Activated CD8-positive, alpha-beta T cell treated with anti-CD3 and anti-CD28 coated beads for 36 hours (primary cell): ENCODE data around the gene PIK3AP1. TPM values are rescaled to one million over a fixed set of nuclear protein-coding genes. Genes with fewer than 3 reads are reported as not detected.

Experiments used
- ATAC-seq: fragments of 200-7000 bp; cut with Tn5 transposase; one replicate; pipeline ENCODE4 v1.10.0; 2021; ENCODE audit warnings: mild to moderate bottlenecking, moderate library complexity
- CTCF ChIA-PET: fragments of 350-600 bp; sonication (Branson Sonifier 250); formaldehyde crosslinking; loops from one replicate; lab custom pipeline; 2021; ENCODE audit warnings: antibody characterized with exemption; lab: Charles Lee
- POLR2A ChIA-PET: fragments of 350-600 bp; sonication (Branson Sonifier 250); formaldehyde crosslinking; loops from one replicate; lab custom pipeline; 2021; ENCODE audit warnings: antibody characterized with exemption; lab: Charles Lee
- DNase-seq: peaks from one replicate; pipeline ENCODE4 v3.0.0-alpha.2; 2020
- H3K27ac Mint-ChIP-seq: one replicate; pipeline ENCODE4 v1.8.0; 2021; ENCODE audit warnings: mild to moderate bottlenecking, mixed read lengths
- H3K27me3 Mint-ChIP-seq: one replicate; pipeline ENCODE4 v1.8.0; 2021; ENCODE audit warnings: mixed read lengths
- H3K36me3 Mint-ChIP-seq: one replicate; pipeline ENCODE4 v1.8.0; 2021; ENCODE audit warnings: low read depth, mixed read lengths
- H3K4me1 Mint-ChIP-seq: one replicate; pipeline ENCODE4 v1.8.0; 2021; ENCODE audit warnings: low read depth, mixed read lengths
- H3K4me3 Mint-ChIP-seq: one replicate; pipeline ENCODE4 v1.8.0; 2021; ENCODE audit warnings: mild to moderate bottlenecking, moderate library complexity, mixed read lengths
- H3K9me3 Mint-ChIP-seq: one replicate; pipeline ENCODE4 v1.8.0; 2021; ENCODE audit warnings: mixed read lengths
- intact Hi-C: fragments of 100-400 bp; cut with micrococcal nuclease; formaldehyde crosslinking; loops from one replicate; pipeline ENCODE4 v1.10.0; 2022
- total RNA-seq, 2 experiments: library from RNA; stranded (reverse); gene quantifications; one replicate each; pipeline ENCODE4 v1.2.3, GENCODE V29; 2021
- TF ChIP-seq, protein P1 (sequence below): fragments of 200-600 bp; IDR thresholded peaks from one replicate; pipeline ENCODE4 v1.8.0; 2022; ENCODE audit warnings: antibody characterized with exemption, mild to moderate bottlenecking

PIK3AP1 gene
- total RNA-seq, 2 experiments from 2014 or later = 4.1 to 4.7 TPM

DNA sequence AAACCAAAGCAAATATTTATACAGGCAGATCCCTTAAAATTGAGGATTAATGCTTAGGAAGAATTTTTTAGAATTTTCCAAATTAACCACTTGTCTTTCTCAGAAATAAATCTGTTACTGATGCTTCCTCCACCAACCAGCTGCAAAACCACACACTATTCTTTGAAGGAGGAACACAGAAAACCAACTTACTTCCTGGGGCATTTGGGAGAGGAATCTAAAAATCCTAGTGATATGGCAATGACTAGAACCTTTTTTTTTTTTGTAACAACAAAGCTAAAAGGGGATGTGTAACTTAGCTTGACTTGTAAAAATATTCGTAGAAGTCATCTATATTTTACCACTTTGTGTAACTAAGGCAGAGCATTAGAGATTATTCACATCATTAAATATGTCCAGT is 128.4 kb downstream of the PIK3AP1 start:
- Mint-ChIP-seq H3K4me3 (no peak overlapping the region), H3K9me3 (no peaks in the 10 kb centered on the region), H3K36me3 (peaks cover 3% of the 10 kb centered on the region), H3K27me3 (no peaks in the 10 kb centered on the region), H3K27ac (no peak overlapping the region), H3K4me1 (peaks cover 10% of the 10 kb centered on the region)
- ChIA-PET POLR2A (no interaction called here), CTCF (interaction anchor here (1.2 to 1.4 kb wide), 2 partner anchors 49 to 217 kb away, joined by 4 to 7 read pairs; no protein-coding TSS in a partner anchor)
- intact Hi-C loops = no loop called here
- TF ChIP-seq, protein P1, sequence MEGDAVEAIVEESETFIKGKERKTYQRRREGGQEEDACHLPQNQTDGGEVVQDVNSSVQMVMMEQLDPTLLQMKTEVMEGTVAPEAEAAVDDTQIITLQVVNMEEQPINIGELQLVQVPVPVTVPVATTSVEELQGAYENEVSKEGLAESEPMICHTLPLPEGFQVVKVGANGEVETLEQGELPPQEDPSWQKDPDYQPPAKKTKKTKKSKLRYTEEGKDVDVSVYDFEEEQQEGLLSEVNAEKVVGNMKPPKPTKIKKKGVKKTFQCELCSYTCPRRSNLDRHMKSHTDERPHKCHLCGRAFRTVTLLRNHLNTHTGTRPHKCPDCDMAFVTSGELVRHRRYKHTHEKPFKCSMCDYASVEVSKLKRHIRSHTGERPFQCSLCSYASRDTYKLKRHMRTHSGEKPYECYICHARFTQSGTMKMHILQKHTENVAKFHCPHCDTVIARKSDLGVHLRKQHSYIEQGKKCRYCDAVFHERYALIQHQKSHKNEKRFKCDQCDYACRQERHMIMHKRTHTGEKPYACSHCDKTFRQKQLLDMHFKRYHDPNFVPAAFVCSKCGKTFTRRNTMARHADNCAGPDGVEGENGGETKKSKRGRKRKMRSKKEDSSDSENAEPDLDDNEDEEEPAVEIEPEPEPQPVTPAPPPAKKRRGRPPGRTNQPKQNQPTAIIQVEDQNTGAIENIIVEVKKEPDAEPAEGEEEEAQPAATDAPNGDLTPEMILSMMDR = no peak
- ATAC-seq = no peak
- no peak for DNase-seq

DNA sequence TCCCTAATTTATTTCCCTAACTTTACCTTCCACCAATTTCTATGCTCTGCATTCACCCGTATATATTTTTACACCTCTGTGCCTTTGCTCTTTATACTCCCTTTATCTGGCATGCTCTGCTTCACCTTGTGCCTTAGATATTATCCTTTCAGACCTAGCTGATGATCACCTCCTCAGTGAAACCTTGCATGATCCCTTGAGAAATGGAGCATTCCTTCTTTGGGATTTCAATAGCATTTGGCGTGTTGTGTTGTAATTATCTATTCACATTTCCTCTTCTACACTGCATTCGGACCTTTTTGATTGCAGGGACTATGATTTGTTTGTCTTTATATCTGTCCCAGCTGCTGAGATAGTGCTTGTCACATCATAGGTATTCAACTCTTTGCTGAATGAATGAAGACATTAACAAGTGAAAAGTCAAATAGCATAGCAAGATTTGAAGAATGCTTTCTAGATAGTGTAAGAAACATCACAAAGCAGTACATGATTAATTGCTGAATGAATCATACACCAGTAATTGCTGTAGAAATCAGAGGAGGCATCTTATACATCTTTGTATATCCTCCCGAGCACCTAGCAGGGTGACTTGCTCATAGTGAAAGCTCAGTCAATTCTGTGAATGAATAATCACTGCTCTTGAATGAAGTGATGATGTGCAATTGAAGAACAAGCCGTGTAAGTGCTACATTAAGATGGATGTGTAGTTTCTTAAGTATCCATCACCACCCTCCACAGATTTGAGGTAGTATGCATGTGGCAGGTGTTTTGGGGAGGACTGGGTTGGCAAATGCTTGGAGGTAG is 131.5 kb downstream of the PIK3AP1 start:
- ChIA-PET CTCF (no interaction called here), POLR2A (interaction anchor here (1.1 kb wide), 1 partner anchor 22 kb away, joined by 3 read pairs; no protein-coding TSS in a partner anchor)
- Mint-ChIP-seq H3K4me3 (no peak overlapping the region), H3K27me3 (no peaks in the 10 kb centered on the region), H3K27ac (no peak overlapping the region), H3K9me3 (no peaks in the 10 kb centered on the region), H3K36me3 (peaks cover 11% of the 10 kb centered on the region), H3K4me1 (peaks cover 24% of the 10 kb centered on the region)
- intact Hi-C loops = no loop called here
- DNase-seq = peak; percentile 59
- peak; percentile 71 for ATAC-seq
- TF ChIP-seq, protein P1 = no peak

- Mint-ChIP-seq H3K27me3 (no peaks in the 10 kb centered on the region), H3K36me3 (peaks cover 13% of the 10 kb centered on the region), H3K27ac (no peak overlapping the region), H3K4me3 (no peak overlapping the region), H3K4me1 (peaks cover 31% of the 10 kb centered on the region), H3K9me3 (no peaks in the 10 kb centered on the region)
- ChIA-PET CTCF (no interaction called here), POLR2A (interaction anchor here (0.5 to 1.0 kb wide), 2 partner anchors 62 to 176 kb away, joined by 3 to 4 read pairs; no protein-coding TSS in a partner anchor)
- DNase-seq (no peak), ATAC-seq (no peak)
- TF ChIP-seq, protein P1 = no peak
- intact Hi-C loops = no loop called here
Observed at GRCh38 chr10:96588060-96588554, 132.2 kb downstream of the PIK3AP1 start.

DNA sequence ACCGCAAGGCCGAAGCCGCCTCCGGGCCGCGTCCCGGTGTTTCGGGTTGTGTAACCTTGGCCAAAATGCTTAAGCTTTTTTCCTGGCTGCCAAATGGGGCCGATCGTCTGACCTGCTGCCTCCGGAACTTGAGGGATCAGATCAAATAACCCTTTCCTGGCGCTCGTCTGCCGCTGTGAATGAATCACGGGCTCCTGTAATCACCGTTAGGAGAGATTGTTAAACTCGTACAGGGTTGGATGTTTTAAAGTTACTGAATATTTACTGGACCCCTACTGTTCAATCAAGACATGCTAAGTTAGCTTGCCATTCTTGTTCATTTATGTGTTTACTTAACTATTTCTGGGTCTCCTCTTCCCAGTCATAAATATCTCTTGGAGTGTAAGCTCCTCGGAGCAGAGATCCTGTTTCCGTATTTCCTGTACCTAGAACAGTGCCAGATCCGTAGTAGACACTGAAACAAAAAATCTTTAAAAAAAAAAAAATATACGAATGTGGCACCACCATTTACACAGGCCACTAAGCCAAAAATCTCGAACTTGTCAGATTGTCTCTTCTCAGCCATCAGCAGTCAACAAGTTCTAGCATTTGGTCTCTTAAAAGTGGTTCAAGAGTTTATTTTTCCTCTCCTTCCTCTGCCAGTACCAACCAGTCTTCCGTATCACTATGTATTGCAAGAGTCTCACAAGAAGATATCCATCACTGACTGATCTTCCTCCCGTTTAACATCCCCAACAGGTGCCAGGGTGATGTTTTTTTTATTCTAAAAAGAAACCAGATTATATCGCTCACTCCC is 132.9 kb downstream of the PIK3AP1 start:
- no peak overlapping the region for H3K4me3 Mint-ChIP-seq
- ATAC-seq (peak; percentile 15), DNase-seq (peak; percentile 63)
- no peaks in the 10 kb centered on the region for H3K27me3 Mint-ChIP-seq
- peaks cover 32% of the 10 kb centered on the region for H3K4me1 Mint-ChIP-seq
- H3K36me3 Mint-ChIP-seq = peaks cover 14% of the 10 kb centered on the region
- no peak overlapping the region for H3K27ac Mint-ChIP-seq
- no peaks in the 10 kb centered on the region for H3K9me3 Mint-ChIP-seq
- intact Hi-C loops = no loop called here
- TF ChIP-seq, protein P1 = no peak
- ChIA-PET POLR2A (interaction anchor here (0.5 to 1.3 kb wide), 6 partner anchors 8 to 731 kb away, joined by 3 to 4 read pairs (median 3); partner anchors contain the start of gene FRAT1), CTCF (no interaction called here)
